Germinal center (tissue), 1 donor: ENCODE measurements around the gene DCK.

Experiments used
- DNase-seq: peaks from one replicate; pipeline ENCODE4 v3.0.0; 2012; ENCODE audit warnings: mixed read lengths, low spot score

DCK gene

DNA sequence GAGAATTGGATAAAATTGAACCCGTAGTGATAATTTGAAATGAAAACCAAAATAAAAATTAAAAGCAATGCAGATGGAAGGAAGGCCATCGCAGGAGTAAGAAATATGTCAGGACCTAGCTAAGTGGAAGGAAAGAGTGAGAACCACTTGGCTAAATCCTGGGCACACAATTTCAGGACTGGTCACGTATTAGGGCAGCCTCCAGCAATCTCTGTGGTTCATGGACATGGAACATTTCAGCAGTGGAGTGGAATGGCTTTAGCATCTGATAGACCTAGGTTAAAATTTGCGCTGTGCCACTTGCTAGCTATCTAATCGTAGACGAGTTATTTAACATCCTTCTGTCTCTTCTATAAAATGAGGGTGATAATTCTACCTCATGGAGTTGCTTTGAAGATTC, 71.1 kb downstream of the DCK start:
- DNase-seq: no peak

DNA sequence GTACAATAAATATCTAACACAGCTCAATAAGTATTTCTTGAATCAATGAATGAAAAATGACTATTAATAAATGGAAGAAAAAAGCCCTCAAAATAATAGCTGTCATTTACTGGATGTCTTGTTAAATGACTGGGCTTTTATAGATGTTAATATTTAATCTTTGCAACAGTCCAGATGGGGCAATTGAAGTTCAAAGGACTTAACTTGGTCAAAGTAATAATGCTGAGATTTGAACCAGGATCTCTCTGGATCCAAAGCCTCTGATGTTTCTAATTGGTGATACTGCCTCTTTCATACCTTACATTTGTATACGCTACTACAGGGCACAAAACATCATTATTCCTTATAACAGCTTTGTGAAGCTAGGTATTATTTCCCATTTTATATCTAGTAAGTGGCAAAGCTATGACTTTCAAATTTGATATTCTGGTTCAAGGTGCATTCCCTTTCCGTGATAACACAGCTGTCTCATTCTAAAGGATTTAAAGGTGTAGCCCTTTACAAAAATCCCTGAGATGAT, 72.6 kb downstream of the DCK start:
- no peak for DNase-seq

DNA sequence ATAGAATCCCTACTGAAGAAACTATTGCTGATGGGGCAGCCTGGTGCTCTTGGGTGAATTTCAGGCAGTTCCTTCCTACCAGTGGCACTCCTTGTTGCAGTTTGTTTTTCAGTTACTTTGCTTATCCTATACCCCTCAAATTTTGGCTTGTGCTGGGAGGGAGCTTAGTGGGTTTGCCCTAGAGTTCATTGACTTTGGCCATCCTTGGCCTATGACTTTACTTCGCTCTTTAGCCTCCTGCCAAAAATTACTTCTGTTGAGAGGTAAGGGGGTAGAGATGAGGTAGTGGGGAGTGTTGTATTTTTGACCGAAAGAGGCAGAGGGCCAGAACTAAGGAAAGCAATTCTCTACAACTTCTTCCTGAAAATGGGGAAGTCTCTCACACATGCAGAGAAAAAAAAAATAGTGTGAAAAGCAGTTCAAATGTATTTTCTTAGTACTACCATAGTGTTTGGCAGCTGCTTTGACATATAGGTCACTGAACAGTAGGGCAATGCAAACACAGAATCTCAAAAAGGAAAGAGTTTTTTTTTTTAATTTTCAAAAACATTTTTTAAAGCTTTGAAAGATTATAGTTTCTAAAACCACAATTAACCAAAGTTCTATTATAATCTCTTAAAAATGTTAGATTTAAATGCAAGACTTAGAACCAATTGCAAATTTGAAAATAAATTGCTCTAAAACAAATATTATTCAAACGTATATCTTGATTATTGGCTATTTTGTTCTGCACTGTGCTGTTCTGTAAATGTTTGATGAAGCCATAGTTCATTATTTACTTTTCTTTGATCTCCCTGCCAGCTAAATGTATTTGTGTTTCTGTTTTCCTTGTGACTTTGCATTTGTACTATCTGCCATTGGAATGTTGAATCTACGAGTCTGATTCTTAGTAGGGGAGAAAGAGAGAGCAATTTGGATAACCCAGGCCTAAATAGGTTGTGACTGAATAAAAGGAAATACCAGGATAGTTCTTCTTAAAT, 73.6 kb downstream of the DCK start:
- DNase-seq: no peak

DNA sequence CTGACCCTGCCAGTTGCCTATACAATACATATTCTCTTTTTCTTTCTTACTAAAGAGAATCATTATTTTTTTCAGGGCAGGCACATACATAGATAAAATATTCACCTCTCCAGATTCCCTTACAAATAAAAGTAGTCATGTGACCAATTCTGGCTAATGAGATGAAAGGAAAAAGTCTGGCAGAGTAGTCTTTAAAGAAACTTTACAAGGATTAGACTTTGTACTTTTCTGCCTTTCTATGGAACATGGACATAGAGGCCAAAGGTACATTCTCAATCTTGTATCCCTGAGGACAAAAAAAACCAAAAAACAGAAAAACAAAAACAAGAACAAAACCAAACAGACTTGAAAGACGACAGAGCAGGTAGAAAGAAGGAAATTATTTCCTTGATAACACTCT, 75.6 kb downstream of the DCK start:
- no peak for DNase-seq

DNA sequence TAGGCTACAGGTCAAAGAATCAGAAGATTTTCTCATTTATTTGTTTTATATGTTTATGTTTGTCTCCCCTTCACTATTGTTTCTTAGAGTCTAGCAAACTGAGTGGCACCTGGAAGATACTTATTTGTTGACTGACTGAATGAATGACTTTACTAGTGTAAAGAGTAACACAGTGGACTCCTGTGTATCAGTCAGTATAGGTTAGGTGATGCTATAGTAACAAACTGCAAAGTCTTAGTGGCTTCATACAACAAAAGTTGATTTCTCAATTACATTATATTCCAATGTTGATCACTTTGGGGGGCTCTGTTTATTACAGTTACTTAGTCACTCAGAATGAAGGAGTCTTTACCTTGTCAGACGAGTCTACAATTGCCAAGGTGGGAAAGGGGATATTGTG, 76.6 kb downstream of the DCK start:
- DNase-seq: no peak

DNA sequence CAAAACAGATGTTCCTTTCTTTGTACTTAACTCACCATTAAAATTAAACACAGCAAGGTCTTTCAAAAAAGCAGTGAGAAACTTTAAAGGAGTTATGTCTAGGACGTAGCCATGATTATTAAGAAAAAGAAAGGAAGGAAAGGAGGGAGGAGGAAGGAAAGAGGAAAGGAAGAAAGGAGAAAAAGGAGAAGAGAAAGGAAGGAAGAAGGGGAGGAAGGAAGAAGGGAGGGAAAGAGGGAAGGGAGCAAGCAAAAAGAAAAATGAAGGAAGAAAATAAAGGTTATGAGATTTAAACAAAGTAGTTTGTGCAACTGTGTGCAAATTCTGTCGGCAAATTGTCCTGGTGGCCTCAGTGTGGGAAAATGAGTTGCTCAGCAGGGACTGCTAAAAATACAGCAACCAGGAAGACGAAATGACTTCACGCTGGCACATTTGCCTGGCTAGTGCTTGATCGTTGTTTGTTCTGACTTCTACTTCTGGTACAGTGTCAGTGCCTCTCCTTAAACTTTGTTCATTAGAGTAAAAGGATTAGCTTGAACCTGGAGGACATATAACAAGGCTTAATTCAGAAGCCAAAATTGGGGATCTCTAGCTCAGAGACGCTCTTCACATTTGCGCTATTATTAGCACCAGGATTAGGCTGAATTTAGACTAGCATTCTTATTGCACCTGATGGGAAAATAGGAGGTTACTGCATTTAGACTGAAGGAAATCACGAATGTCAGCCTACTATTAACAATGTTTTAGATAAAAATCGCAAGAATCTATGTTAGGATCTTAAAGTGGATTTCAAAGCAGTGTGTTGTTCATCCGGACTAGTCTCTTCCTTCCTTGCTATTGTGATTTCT, 81.2 kb downstream of the DCK start:
- no peak for DNase-seq
